Thyroid gland (tissue), 4 donors: ENCODE data around the gene ZRSR2.
"Not testable (repeated sequence)": the region's sequence is repeated elsewhere in the genome, so short reads cannot be mapped to it uniquely, and the experiment has no call there.

Experiments used
- CTCF ChIP-seq, 6 experiments: fragments of 200-600 bp in 3 of 6; fragments of 450-650 bp in 3 of 6; sonication (generic) in 3 of 6; IDR thresholded peaks; one replicate each; pipeline ENCODE4 v1.5.1; 2016 to 2019; ENCODE audit warnings: antibody characterized with exemption in 6 of 6, mild to moderate bottlenecking in 2 of 6, inconsistent platforms in 1 of 6, moderate library complexity in 1 of 6
- POLR2A ChIP-seq, 2 donors: fragments of 450-650 bp; IDR thresholded peaks; one replicate each; pipeline ENCODE4 v1.6.1; 2017; ENCODE audit warnings: antibody characterized with exemption in 2 of 2, mild to moderate bottlenecking in 2 of 2, moderate library complexity in 1 of 2

DNA sequence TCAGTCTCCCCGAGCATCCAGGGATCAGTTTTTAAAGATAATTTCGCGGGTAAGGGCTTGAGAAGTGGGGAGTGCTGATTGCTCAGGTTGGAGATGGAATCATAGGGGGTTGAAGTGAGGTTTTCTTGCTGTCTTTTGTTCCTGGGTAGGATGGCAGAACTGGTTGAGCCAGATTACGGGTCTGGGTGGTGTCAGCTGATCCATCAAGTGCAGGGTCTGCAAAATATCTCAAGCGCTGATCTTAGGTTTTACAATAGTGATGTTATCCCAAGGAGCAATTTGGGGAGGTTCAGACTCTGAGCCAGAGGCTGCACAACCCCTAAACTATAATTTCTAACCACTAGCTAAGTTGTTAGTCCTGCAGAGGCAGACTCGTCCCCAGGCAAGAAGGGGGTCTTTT, 43.6 kb upstream of the ZRSR2 start:
- TF ChIP-seq CTCF, POLR2A (IDR thresholded peaks at IDR 0.05): not testable (repeated sequence)
